Duodenal mucosa (tissue), 2 donors: ENCODE data around the gene NHERF2.

Experiments used
- H3K27ac ChIP-seq: one replicate; pipeline ENCODE4 v1.7.0; 2013; ENCODE audit warnings: low read depth, low read length
- H3K27me3 ChIP-seq, 2 donors: one replicate each; pipeline ENCODE4 v1.7.0; 2013; ENCODE audit warnings: low read length in 2 of 2, control low read depth in 1 of 2; ENCODE audit not compliant: insufficient read depth in 2 of 2, control insufficient read depth in 1 of 2
- H3K36me3 ChIP-seq, 2 donors: one replicate each; pipeline ENCODE4 v1.7.0; 2013; ENCODE audit warnings: low read length in 2 of 2, control low read depth in 1 of 2; ENCODE audit not compliant: insufficient read depth in 2 of 2, control insufficient read depth in 1 of 2
- H3K4me1 ChIP-seq, 2 donors: one replicate each; pipeline ENCODE4 v1.7.0; 2013; ENCODE audit warnings: low read length in 2 of 2, control low read depth in 1 of 2; ENCODE audit not compliant: insufficient read depth in 2 of 2, control insufficient read depth in 1 of 2
- H3K4me3 ChIP-seq, 2 donors: one replicate each; pipeline ENCODE4 v1.7.0; 2013; ENCODE audit warnings: low read length in 2 of 2, low read depth in 1 of 2
- H3K9ac ChIP-seq, 2 donors: one replicate each; pipeline ENCODE4 v1.7.0; 2013; ENCODE audit warnings: low read length in 2 of 2, low read depth in 1 of 2
- H3K9me3 ChIP-seq, 2 donors: one replicate each; pipeline ENCODE4 v1.7.0; 2013; ENCODE audit warnings: low read length in 2 of 2, control low read depth in 1 of 2; ENCODE audit not compliant: control insufficient read depth in 1 of 2

Gene NHERF2

GRCh38 chr16:2042171-2042985 lies 15.7 kb downstream of the NHERF2 start:
- Histone ChIP-seq H3K9me3 (no peaks in the 10 kb centered on the region), H3K4me3 (no peak overlapping the region), H3K4me1 (peaks cover 34 to 50% of the 10 kb centered on the region in 2 donors), H3K27me3 (no peaks in the 10 kb centered on the region), H3K27ac (no peak overlapping the region), H3K9ac (peak overlapping the region in 1 of 2 donors; percentile 39), H3K36me3 (no peaks in the 10 kb centered on the region)

GRCh38 chr16:2042986-2043666 lies 16.4 kb downstream of the NHERF2 start:
- H3K27me3 ChIP-seq, result no peaks in the 10 kb centered on the region
- H3K4me1 ChIP-seq, result peaks cover 34 to 46% of the 10 kb centered on the region in 2 donors
- no peaks in the 10 kb centered on the region for H3K9me3 ChIP-seq
- no peak overlapping the region for H3K9ac ChIP-seq
- no peak overlapping the region for H3K4me3 ChIP-seq
- H3K36me3 ChIP-seq, result no peaks in the 10 kb centered on the region
- peak overlapping the region; percentile 42 for H3K27ac ChIP-seq

GRCh38 chr16:2043667-2044451 lies 17.2 kb downstream of the NHERF2 start:
- Histone ChIP-seq H3K27me3 (no peaks in the 10 kb centered on the region), H3K9me3 (no peaks in the 10 kb centered on the region), H3K36me3 (no peaks in the 10 kb centered on the region), H3K9ac (no peak overlapping the region), H3K4me1 (peaks cover 38 to 52% of the 10 kb centered on the region in 2 donors), H3K27ac (peak overlapping the region; percentile 42), H3K4me3 (no peak overlapping the region)

GRCh38 chr16:2044541-2044940 lies 17.8 kb downstream of the NHERF2 start:
- H3K9ac ChIP-seq, result no peak overlapping the region
- H3K4me1 ChIP-seq, result peaks cover 33 to 55% of the 10 kb centered on the region in 2 donors

GRCh38 chr16:2045965-2046892 lies 19.5 kb downstream of the NHERF2 start:
- Histone ChIP-seq H3K9ac (peak overlapping the region in 1 of 2 donors; percentile 38), H3K4me1 (peaks cover 23 to 47% of the 10 kb centered on the region in 2 donors), H3K9me3 (no peaks in the 10 kb centered on the region), H3K27ac (no peak overlapping the region), H3K4me3 (no peak overlapping the region), H3K36me3 (peaks cover 2 to 11% of the 10 kb centered on the region in 2 donors), H3K27me3 (no peaks in the 10 kb centered on the region)

More at GRCh38 chr16:2044541-2044940, 17.8 kb downstream of the NHERF2 start:
- no peaks in the 10 kb centered on the region for H3K27me3 ChIP-seq
- no peak overlapping the region for H3K4me3 ChIP-seq
- no peaks in the 10 kb centered on the region for H3K9me3 ChIP-seq
- H3K27ac ChIP-seq, result no peak overlapping the region
- H3K36me3 ChIP-seq, result no peaks in the 10 kb centered on the region

- Histone ChIP-seq H3K9ac (peak overlapping the region; percentile 13 to 22), H3K27ac (no peak overlapping the region), H3K27me3 (no peaks in the 10 kb centered on the region), H3K4me3 (peak overlapping the region; percentile 79 to 85), H3K36me3 (peaks cover 6 to 18% of the 10 kb centered on the region in 2 donors), H3K4me1 (peaks cover 22 to 45% of the 10 kb centered on the region in 2 donors), H3K9me3 (no peaks in the 10 kb centered on the region)
Measured at GRCh38 chr16:2046893-2047329, 20.2 kb downstream of the NHERF2 start.

- peaks cover 22 to 41% of the 10 kb centered on the region in 2 donors for H3K4me1 ChIP-seq
- H3K4me3 ChIP-seq, result peak within 1 kb of the TSS; percentile 79 to 85
- no peaks in the 10 kb centered on the region for H3K9me3 ChIP-seq
- H3K27me3 ChIP-seq, result no peaks in the 10 kb centered on the region
- H3K36me3 ChIP-seq, result peaks cover 6 to 23% of the 10 kb centered on the region in 2 donors
- H3K27ac ChIP-seq, result peak within 1 kb of the TSS; percentile 17
- peak within 1 kb of the TSS; percentile 22 to 71 for H3K9ac ChIP-seq
Measured at GRCh38 chr16:2047330-2048115, 20.8 kb downstream of the NHERF2 start, which contains the start of the genes NTHL1 and TSC2. Gene NTHL1 (minus strand): TSS chr16:2047834. CDS start chr16:2047823, 11 bp downstream. Gene TSC2 (plus strand): TSS chr16:2047985. CDS start chr16:2048616, 631 bp downstream.

- Histone ChIP-seq H3K4me1 (peaks cover 20 to 39% of the 10 kb centered on the region in 2 donors), H3K36me3 (peaks cover 6 to 28% of the 10 kb centered on the region in 2 donors), H3K9me3 (no peaks in the 10 kb centered on the region), H3K27me3 (no peaks in the 10 kb centered on the region), H3K27ac (no peak overlapping the region), H3K9ac (peak overlapping the region; percentile 22 to 71), H3K4me3 (peak overlapping the region; percentile 79 to 85)
Measured at GRCh38 chr16:2048116-2048543, 21.4 kb downstream of the NHERF2 start.
